Tibial nerve (tissue), 4 donors: ENCODE results near the gene TOR1A.

Experiments used
- EP300 ChIP-seq, 2 donors: sonication (generic); formaldehyde crosslinking; IDR thresholded peaks; one replicate each; pipeline ENCODE4 v1.6.1; 2017; ENCODE audit warnings: antibody characterized with exemption in 2 of 2, mild to moderate bottlenecking in 1 of 2
- TF ChIP-seq, protein P1 (sequence below), 5 experiments: fragments of 200-600 bp in 3 of 5; fragments of 450-650 bp in 2 of 5; sonication (generic) in 3 of 5; IDR thresholded peaks; one replicate each; pipeline ENCODE4 v1.5.1; 2016 to 2019; ENCODE audit warnings: antibody characterized with exemption in 5 of 5, mild to moderate bottlenecking in 3 of 5, moderate library complexity in 2 of 5

DNA sequence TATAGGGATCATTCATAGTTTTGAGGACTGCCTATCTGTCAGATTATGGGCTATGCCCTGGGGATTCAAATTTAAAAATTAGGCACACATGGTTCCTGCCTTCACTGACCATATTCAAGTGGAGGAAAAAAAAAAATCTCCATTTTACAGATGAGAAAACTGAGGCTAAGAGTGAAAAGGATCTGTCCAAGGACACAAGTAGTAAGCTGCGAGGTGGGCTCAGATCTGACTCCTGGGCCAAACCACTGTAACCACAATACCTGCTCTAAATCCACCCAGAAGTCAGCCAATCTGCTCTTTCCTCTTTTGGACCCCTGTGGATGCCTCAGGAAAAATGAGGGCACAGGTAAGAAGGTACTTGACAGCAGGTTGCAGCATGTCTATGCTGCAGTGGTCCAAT, 2.8 kb upstream of the TOR1A start:
- TF ChIP-seq, protein P1, sequence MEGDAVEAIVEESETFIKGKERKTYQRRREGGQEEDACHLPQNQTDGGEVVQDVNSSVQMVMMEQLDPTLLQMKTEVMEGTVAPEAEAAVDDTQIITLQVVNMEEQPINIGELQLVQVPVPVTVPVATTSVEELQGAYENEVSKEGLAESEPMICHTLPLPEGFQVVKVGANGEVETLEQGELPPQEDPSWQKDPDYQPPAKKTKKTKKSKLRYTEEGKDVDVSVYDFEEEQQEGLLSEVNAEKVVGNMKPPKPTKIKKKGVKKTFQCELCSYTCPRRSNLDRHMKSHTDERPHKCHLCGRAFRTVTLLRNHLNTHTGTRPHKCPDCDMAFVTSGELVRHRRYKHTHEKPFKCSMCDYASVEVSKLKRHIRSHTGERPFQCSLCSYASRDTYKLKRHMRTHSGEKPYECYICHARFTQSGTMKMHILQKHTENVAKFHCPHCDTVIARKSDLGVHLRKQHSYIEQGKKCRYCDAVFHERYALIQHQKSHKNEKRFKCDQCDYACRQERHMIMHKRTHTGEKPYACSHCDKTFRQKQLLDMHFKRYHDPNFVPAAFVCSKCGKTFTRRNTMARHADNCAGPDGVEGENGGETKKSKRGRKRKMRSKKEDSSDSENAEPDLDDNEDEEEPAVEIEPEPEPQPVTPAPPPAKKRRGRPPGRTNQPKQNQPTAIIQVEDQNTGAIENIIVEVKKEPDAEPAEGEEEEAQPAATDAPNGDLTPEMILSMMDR (IDR thresholded peaks at IDR 0.05): no peak
- no peak for TF ChIP-seq EP300 (IDR thresholded peaks at IDR 0.05)
